GM18520 (cell line): Measurements from ENCODE around the gene OR10D3.
"Not testable (repeated sequence)": the region's sequence is repeated elsewhere in the genome, so short reads cannot be mapped to it uniquely, and the experiment has no call there.

Experiments
- ATAC-seq: cut with Tn5 transposase; IDR thresholded peaks from one replicate; pipeline ENCODE4 v1.9.1; 2021; ENCODE audit not compliant: unreplicated experiment

The OR10D3 gene

GRCh38 chr11:124194293-124195188 lies 11.4 kb downstream of the OR10D3 start:
- no peak for ATAC-seq

DNA sequence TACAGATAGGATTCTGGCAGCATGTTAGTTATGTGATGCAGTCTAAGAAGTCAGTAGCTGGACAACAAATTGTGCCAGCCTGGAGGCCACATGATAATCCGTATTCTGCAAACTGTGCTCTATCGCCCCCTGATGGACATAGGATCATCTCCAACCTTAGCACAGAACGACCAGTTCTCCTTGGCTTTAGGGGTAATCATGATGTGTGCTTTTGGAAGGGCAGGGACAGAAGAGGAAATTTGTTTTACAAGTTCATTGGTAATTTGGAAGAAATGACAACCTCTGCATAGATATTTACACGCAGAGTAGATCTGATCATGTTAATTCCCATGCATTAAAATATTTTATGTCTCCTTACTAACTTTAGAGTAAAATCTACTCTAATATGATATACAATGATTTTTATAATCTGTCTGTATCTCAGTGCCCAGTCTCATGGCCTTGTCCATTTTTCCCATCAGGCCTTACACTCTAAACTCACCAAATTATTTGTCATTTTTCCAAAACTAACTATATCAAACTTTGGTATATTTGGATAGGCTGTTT lies 12.1 kb downstream of the OR10D3 start:
- peak; percentile 64 for ATAC-seq

DNA sequence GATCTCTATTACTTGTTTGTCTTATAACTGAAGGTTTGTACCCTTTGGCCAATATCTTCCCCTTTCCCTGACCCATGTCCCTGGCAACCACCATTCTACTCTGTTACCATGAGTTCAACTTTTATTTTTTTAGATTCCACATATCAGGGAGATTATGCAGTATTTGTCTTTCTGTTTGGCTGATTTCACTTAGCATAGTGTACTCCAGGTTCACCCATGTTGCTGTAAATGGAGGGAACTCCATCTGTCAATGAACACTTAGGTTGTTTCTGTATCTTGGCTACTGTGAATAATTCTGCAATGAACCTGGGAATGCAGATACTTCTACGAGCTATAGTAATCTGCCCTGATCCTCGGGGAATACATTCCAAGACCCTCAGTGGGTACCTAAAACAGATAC lies 14.9 kb downstream of the OR10D3 start:
- no peak for ATAC-seq

- no peak for ATAC-seq
These were observed 15.8 kb downstream of the OR10D3 start for GRCh38 chr11:124198897-124199296.

DNA sequence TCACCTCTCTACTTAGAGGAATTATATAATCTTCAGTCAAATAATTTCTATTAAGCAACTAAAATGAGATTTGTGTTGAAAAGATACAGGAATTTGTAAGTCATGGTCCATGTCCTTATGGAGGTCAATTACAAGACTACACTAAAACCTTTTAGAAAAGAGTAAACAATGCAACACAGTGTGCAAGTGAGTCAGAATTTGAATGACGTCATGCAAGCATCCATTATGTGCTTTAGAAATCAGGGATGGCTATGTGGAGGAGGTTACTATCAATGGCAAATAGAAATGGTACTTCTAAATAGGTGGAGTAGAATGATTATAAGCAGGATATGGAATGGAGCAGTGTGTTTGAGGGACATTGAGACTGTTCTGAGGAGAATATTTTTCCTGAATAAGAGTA lies 16.6 kb downstream of the OR10D3 start:
- ATAC-seq: no peak

DNA sequence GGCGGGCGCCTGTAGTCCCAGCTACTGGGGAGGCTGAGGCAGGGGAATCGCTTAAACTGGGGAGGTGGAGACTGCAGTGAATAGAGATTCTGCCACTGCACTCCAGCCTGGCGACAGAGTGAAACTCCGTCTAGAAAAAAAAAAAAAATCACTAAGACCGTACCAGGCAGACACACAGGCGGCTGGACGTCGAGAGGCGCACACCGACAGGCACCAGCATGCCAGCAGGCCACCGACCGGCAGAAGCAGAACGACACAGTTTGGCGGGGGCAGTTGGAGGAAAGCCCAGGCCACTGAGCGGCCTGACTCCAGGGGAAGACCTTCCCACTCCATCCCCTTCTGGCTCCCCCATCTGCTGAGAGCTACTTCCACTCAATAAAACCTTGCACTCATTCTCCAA lies 17.5 kb downstream of the OR10D3 start:
- ATAC-seq: no peak

GRCh38 chr11:124202951-124203350 lies 19.8 kb downstream of the OR10D3 start:
- ATAC-seq: no peak

DNA sequence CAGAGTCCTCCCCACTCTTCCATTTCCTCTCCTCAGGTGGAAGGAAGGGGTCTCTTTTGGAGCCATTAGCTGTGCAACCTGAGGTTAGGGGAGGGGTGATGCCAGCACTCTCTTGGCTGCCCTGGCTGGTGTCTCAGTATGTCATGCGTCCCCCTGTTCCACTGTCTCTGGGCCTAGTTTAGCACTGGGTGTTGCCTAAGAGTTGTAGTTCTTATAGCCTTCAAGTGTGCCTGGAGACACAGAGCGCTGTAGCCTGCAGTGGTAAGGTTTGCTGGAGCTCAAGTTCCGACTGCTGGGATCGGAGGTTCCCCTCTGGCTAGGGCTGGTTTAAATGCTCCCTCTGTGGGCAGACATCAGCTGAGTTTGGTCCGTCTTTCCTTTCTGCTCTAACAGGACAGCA lies 20.9 kb downstream of the OR10D3 start:
- no peak for ATAC-seq

- no peak for ATAC-seq
These were observed 24.1 kb downstream of the OR10D3 start for GRCh38 chr11:124207102-124207792.

- no peak for ATAC-seq
These were observed 26.7 kb downstream of the OR10D3 start for GRCh38 chr11:124209824-124210357.

DNA sequence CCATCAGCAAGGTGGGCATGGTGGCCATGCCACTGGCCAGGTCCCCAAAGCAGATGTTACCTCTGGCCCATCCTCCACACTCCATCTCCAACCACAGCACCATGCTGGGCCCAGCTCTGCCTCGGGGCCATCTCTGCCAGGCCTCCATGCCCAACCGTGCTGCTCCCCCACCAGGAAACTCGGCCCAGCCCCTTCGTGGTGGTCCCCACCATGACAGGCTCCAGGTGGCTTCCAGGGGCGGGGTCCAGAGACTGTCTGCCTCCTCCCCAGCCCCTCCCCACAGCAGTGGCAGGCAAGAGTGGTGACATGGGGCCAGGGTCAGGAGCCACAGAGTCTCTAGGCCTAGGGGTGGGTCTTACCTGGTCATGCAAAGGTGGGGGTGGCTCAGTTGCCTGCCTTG lies 27.3 kb downstream of the OR10D3 start:
- no peak for ATAC-seq

- no peak for ATAC-seq
These were observed 28.2 kb downstream of the OR10D3 start for GRCh38 chr11:124211321-124211720.

- ATAC-seq: no peak
These were observed 30.9 kb downstream of the OR10D3 start for GRCh38 chr11:124214027-124214426.

- no peak for ATAC-seq
These were observed 36.0 kb downstream of the OR10D3 start for GRCh38 chr11:124219126-124219525.

DNA sequence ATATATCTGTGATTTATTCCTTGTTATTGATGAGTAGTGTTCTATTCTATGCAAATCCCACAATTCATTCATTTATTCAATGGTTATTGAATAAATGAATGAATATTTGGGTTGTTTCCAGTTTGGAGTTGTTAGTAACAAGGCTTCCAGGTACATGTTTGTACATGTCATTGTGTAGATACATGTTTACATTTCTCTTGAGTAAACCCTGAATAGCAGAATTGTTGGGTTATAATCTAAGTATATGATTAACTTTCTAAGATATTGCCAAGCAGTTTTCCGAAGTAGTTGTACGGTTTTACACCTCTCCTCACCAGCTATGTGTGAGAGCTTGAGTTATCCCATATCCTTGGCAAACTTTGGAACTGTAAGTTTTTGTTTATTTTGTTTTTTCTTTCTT lies 39.3 kb downstream of the OR10D3 start:
- no peak for ATAC-seq

GRCh38 chr11:124224618-124225423 lies 41.7 kb downstream of the OR10D3 start:
- ATAC-seq: not testable (repeated sequence)

- no peak for ATAC-seq
These were observed 42.3 kb downstream of the OR10D3 start for GRCh38 chr11:124225471-124225870.

DNA sequence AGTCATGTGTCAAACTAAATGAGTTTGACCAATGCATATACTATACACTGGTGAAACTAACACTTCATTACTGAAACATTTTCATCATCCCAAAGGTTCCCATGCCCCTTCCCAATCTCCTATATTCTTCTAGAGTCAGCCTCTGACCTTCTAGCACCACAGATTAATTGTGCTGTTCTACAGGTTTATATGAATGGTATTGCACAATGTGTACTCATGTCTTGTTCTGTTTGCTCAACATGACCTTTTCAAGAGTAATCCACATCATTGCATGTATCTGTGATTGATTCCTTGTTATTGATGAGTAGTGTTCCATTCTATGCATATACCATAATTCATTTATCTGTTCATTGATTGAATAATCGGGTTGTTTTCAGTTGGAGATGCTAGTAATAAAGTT lies 50.2 kb downstream of the OR10D3 start:
- no peak for ATAC-seq
